Effector memory CD8-positive, alpha-beta T cell (primary cell): ENCODE results near the gene CD22.

Source experiments
- ATAC-seq: fragments of 150-1000 bp; cut with Tn5 transposase; replicated peaks from 2 replicates; pipeline ENCODE4 v1.10.0; 2021; ENCODE audit warnings: mild to moderate bottlenecking, moderate library complexity
- DNase-seq, 3 experiments: peaks; one replicate each; pipeline ENCODE4 v3.0.0; 2021
- H3K27ac Mint-ChIP-seq, 2 donors: one replicate each; pipeline ENCODE4 v1.8.0; 2022; ENCODE audit warnings: mild to moderate bottlenecking in 2 of 2, mixed read lengths in 2 of 2, moderate library complexity in 2 of 2
- H3K27me3 Mint-ChIP-seq, 2 donors: one replicate each; pipeline ENCODE4 v1.8.0; 2022; ENCODE audit warnings: mixed read lengths in 2 of 2
- H3K36me3 Mint-ChIP-seq: one replicate; pipeline ENCODE4 v1.8.0; 2022; ENCODE audit warnings: mild to moderate bottlenecking, moderate library complexity, mixed read lengths; ENCODE audit not compliant: insufficient read depth
- H3K4me1 Mint-ChIP-seq, 2 donors: one replicate each; pipeline ENCODE4 v1.8.0; 2022; ENCODE audit warnings: low read depth in 2 of 2, mixed read lengths in 2 of 2
- H3K4me3 Mint-ChIP-seq, 2 donors: one replicate each; pipeline ENCODE4 v1.8.0; 2022; ENCODE audit warnings: mild to moderate bottlenecking in 2 of 2, mixed read lengths in 2 of 2, moderate library complexity in 2 of 2
- H3K9me3 Mint-ChIP-seq, 2 donors: one replicate each; pipeline ENCODE4 v1.8.0; 2022; ENCODE audit warnings: mixed read lengths in 2 of 2

The CD22 gene

GRCh38 chr19:35299523-35300338 lies 29.3 kb upstream of the CD22 start:
- Mint-ChIP-seq H3K27me3 (no peaks in the 10 kb centered on the region), H3K4me3 (no peak overlapping the region), H3K36me3 (no peaks in the 10 kb centered on the region), H3K4me1 (no peaks in the 10 kb centered on the region), H3K9me3 (no peaks in the 10 kb centered on the region), H3K27ac (no peak overlapping the region)
- DNase-seq (no peak), ATAC-seq (no peak)

- no peaks in the 10 kb centered on the region for H3K9me3 Mint-ChIP-seq
- no peak for DNase-seq
- no peak overlapping the region for H3K4me3 Mint-ChIP-seq
- H3K4me1 Mint-ChIP-seq = no peaks in the 10 kb centered on the region
- no peak for ATAC-seq
- H3K27ac Mint-ChIP-seq = no peak overlapping the region
- H3K27me3 Mint-ChIP-seq = no peaks in the 10 kb centered on the region
- no peaks in the 10 kb centered on the region for H3K36me3 Mint-ChIP-seq
Measured at GRCh38 chr19:35300339-35300649, 28.7 kb upstream of the CD22 start.

DNA sequence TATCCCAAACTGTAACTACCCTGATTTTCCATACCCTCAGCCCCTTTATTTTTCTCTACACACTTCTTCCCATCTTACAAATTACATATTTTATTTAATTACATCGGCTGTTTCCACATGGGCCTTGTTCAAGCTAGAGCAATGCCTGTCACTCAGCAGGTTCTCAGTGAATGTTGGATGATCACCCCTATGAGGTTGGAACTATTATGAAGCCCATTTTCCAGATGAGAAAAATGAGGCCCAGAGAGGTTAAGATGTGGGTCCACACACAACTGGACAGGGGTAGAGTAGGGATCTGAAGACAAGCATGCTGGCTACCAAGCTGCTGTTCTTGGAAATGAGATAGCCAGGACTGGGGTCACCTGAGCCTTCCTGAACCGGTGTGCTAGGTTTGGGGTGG lies 27.0 kb upstream of the CD22 start:
- Mint-ChIP-seq H3K4me3 (no peak overlapping the region), H3K27ac (no peak overlapping the region)

GRCh38 chr19:35302446-35302845 lies 26.5 kb upstream of the CD22 start:
- Mint-ChIP-seq H3K36me3 (no peaks in the 10 kb centered on the region), H3K4me3 (no peak overlapping the region), H3K9me3 (no peaks in the 10 kb centered on the region), H3K4me1 (no peaks in the 10 kb centered on the region), H3K27me3 (peaks cover 0 to under 1% of the 10 kb centered on the region in 2 donors), H3K27ac (no peak overlapping the region)
- DNase-seq (no peak), ATAC-seq (no peak)

More for the DNA sequence above, 27.0 kb upstream of the CD22 start:
- Mint-ChIP-seq H3K36me3 (no peaks in the 10 kb centered on the region), H3K4me1 (no peaks in the 10 kb centered on the region), H3K27me3 (no peaks in the 10 kb centered on the region), H3K9me3 (no peaks in the 10 kb centered on the region)
- DNase-seq = no peak
- ATAC-seq = no peak

DNA sequence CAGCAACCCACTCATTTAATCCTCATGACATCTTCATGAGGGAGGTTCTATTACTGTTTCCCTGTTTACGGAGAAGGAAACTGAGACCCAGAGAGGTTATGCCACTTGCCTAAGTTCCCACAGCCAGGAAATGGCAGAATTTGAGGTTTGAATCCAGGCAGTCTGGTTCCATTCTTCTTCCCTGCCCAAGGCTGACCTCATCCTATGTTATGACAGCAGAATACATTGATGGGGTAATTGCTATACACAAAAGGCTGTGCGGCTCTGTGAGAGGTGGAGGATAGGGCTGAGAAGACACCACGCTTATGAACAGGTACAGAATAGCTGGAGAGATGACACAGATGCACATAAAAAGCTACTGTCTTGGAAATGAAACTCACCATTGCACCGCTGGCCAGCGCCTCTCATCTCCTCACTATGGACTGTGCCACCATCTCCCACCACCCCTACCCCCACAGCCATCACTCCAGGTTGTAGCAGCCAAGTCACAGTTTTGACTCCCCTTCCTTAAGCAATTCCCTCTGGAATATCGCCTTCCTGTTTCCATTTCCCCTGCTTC lies 25.6 kb upstream of the CD22 start:
- Mint-ChIP-seq H3K36me3 (no peaks in the 10 kb centered on the region), H3K9me3 (no peaks in the 10 kb centered on the region), H3K4me3 (no peak overlapping the region), H3K27me3 (peaks cover 7 to 9% of the 10 kb centered on the region in 2 donors), H3K4me1 (no peaks in the 10 kb centered on the region), H3K27ac (no peak overlapping the region)
- ATAC-seq (no peak), DNase-seq (no peak)

GRCh38 chr19:35304036-35304435 lies 25.0 kb upstream of the CD22 start:
- ATAC-seq (no peak), DNase-seq (no peak)
- Mint-ChIP-seq H3K9me3 (no peaks in the 10 kb centered on the region), H3K4me3 (no peak overlapping the region), H3K27ac (no peak overlapping the region), H3K27me3 (peaks cover 10 to 14% of the 10 kb centered on the region in 2 donors), H3K36me3 (no peaks in the 10 kb centered on the region), H3K4me1 (no peaks in the 10 kb centered on the region)

- DNase-seq (no peak), ATAC-seq (no peak)
- no peaks in the 10 kb centered on the region for H3K9me3 Mint-ChIP-seq
- peaks cover 15 to 23% of the 10 kb centered on the region in 2 donors for H3K27me3 Mint-ChIP-seq
- no peaks in the 10 kb centered on the region for H3K4me1 Mint-ChIP-seq
- H3K36me3 Mint-ChIP-seq = no peaks in the 10 kb centered on the region
- no peak overlapping the region for H3K27ac Mint-ChIP-seq
- H3K4me3 Mint-ChIP-seq = no peak overlapping the region
Measured at GRCh38 chr19:35305181-35305580, 23.8 kb upstream of the CD22 start.

GRCh38 chr19:35306473-35307246 lies 22.3 kb upstream of the CD22 start:
- DNase-seq (no peak), ATAC-seq (no peak)
- no peak overlapping the region for H3K4me3 Mint-ChIP-seq
- H3K27me3 Mint-ChIP-seq = peaks cover 15 to 26% of the 10 kb centered on the region in 2 donors
- H3K9me3 Mint-ChIP-seq = no peaks in the 10 kb centered on the region
- H3K27ac Mint-ChIP-seq = no peak overlapping the region
- no peaks in the 10 kb centered on the region for H3K4me1 Mint-ChIP-seq
- no peaks in the 10 kb centered on the region for H3K36me3 Mint-ChIP-seq

DNA sequence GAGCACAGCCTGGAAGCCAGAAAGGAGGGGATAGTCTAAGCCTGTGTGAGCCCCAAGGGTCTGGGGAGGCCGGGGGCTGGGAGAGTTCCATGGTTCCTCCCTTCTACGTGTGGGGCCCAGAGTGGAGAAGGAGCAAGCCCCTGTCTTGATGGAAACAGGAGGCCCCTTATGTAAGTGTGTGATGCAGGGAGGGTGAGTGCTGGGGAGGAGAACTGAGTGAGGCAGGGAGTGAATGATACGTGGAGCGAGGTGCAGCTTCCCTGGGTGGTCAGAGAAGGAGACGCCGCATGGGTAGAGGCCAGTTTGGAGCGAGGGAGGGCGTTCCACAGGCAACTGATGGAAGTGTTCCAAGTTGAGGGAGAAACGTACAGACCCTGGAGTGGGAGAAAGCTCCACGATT lies 21.1 kb upstream of the CD22 start:
- no peaks in the 10 kb centered on the region for H3K9me3 Mint-ChIP-seq
- H3K27me3 Mint-ChIP-seq = peaks cover 15 to 31% of the 10 kb centered on the region in 2 donors
- H3K36me3 Mint-ChIP-seq = no peaks in the 10 kb centered on the region
- H3K27ac Mint-ChIP-seq = no peak overlapping the region
- no peak overlapping the region for H3K4me3 Mint-ChIP-seq
- ATAC-seq (no peak), DNase-seq (no peak)
- no peaks in the 10 kb centered on the region for H3K4me1 Mint-ChIP-seq

GRCh38 chr19:35308910-35309309 lies 20.1 kb upstream of the CD22 start:
- peaks cover 15 to 31% of the 10 kb centered on the region in 2 donors for H3K27me3 Mint-ChIP-seq
- no peaks in the 10 kb centered on the region for H3K4me1 Mint-ChIP-seq
- no peak overlapping the region for H3K27ac Mint-ChIP-seq
- no peak for DNase-seq
- ATAC-seq = no peak
- H3K9me3 Mint-ChIP-seq = no peaks in the 10 kb centered on the region
- no peaks in the 10 kb centered on the region for H3K36me3 Mint-ChIP-seq
- no peak overlapping the region for H3K4me3 Mint-ChIP-seq

DNA sequence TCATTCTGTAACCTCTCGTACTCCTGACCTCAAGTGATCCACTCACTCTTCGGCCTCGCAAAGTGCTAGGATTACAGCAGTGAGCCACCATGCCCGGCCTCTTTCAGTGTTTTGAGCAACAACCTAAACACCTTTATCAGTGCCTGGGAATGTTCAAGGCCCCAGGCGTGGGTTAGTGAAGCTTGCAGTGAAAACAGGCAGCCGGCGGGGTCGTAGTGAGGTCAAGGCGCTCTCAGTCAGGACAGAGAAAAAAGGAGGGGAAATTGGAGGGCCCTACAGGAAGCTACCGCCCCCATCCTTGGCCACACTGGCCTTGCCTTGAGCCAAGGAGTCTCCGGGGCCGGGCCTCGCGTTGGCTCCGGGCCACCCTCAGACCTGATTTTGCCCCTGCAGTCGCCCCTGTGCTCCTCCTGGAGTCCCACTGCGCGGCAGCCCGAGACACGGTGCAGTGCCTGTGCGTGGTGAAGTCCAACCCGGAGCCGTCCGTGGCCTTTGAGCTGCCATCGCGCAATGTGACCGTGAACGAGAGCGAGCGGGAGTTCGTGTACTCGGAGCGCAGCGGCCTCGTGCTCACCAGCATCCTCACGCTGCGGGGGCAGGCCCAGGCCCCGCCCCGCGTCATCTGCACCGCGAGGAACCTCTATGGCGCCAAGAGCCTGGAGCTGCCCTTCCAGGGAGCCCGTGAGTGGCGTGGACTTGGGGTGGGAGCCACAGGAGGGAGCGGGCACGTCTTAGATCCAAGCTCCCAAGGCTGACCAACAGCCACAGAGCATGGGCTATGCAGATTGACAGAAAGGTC lies 19.3 kb upstream of the CD22 start:
- ATAC-seq (no peak), DNase-seq (no peak)
- peaks cover 15 to 31% of the 10 kb centered on the region in 2 donors for H3K27me3 Mint-ChIP-seq
- no peaks in the 10 kb centered on the region for H3K9me3 Mint-ChIP-seq
- H3K4me1 Mint-ChIP-seq = no peaks in the 10 kb centered on the region
- H3K36me3 Mint-ChIP-seq = no peaks in the 10 kb centered on the region
- no peak overlapping the region for H3K4me3 Mint-ChIP-seq
- H3K27ac Mint-ChIP-seq = no peak overlapping the region

GRCh38 chr19:35310331-35310730 lies 18.7 kb upstream of the CD22 start:
- no peaks in the 10 kb centered on the region for H3K9me3 Mint-ChIP-seq
- ATAC-seq = no peak
- no peak for DNase-seq
- H3K27me3 Mint-ChIP-seq = peaks cover 15 to 31% of the 10 kb centered on the region in 2 donors
- H3K27ac Mint-ChIP-seq = no peak overlapping the region
- H3K4me1 Mint-ChIP-seq = no peaks in the 10 kb centered on the region
- H3K36me3 Mint-ChIP-seq = no peaks in the 10 kb centered on the region
- no peak overlapping the region for H3K4me3 Mint-ChIP-seq

- H3K27me3 Mint-ChIP-seq = peaks cover 15 to 31% of the 10 kb centered on the region in 2 donors
- H3K9me3 Mint-ChIP-seq = no peaks in the 10 kb centered on the region
- DNase-seq (no peak), ATAC-seq (no peak)
- no peak overlapping the region for H3K27ac Mint-ChIP-seq
- H3K36me3 Mint-ChIP-seq = no peaks in the 10 kb centered on the region
- H3K4me1 Mint-ChIP-seq = no peaks in the 10 kb centered on the region
- H3K4me3 Mint-ChIP-seq = no peak overlapping the region
Measured at GRCh38 chr19:35310811-35311465, 18.0 kb upstream of the CD22 start.
